Adrenal gland (tissue), 5 donors: ENCODE data around the gene TIFAB.

Experiments
- POLR2A ChIP-seq, 2 donors: fragments of 450-650 bp; IDR thresholded peaks; one replicate each; pipeline ENCODE4 v1.6.1; 2017; ENCODE audit warnings: antibody characterized with exemption in 2 of 2, mild to moderate bottlenecking in 2 of 2, moderate library complexity in 1 of 2
- TF ChIP-seq, protein P1 (sequence below), 6 experiments: fragments of 450-650 bp in 4 of 6; fragments of 200-600 bp in 2 of 6; sonication (generic) in 1 of 6; IDR thresholded peaks; 1 replicate in 5 of 6; 2 replicates in 1 of 6; pipeline versions ENCODE4 v1.5.1 to v1.8.0; 2016 to 2021; ENCODE audit warnings: antibody characterized with exemption in 6 of 6, mild to moderate bottlenecking in 2 of 6, moderate library complexity in 1 of 6
- donor health status: DM: no; HTN: no; CAD: no.

DNA sequence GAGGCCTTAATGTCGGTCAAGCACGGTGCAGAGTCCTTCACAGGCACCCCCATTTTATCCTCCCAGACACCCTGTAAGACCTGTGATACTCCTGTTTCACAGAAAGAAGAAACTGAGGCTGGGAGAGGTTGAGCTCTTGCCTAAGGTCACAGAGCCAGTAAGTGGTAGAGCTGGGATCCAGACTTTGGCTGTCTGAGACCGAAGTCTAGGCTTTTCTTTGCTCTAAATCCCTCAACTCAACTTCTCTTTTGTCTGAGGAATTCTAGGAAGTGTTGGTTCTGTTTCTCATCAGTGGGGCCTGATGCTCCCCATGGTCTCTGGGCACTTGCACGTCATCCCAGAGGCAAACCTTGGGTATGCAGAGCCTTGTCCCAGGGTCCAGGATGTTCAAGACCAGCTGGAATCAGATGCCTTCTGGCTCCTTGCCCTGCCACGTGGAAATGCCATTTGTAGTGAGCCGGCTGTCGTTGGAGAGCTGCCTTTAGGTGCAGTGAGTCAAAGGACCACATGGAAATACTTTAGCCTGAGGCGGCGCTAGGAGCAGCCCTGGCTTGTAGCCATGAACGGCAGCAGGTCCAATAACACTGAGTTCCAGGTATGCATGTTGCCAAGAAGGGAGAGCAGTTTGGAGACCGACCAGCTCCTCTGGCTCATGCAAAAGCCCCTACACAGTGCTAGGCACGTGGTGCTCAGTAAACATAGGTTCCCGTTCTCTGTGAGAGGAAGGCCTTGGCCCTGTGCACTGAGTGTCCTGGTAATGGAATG lies 14.2 kb downstream of the TIFAB start:
- TF ChIP-seq, protein P1, sequence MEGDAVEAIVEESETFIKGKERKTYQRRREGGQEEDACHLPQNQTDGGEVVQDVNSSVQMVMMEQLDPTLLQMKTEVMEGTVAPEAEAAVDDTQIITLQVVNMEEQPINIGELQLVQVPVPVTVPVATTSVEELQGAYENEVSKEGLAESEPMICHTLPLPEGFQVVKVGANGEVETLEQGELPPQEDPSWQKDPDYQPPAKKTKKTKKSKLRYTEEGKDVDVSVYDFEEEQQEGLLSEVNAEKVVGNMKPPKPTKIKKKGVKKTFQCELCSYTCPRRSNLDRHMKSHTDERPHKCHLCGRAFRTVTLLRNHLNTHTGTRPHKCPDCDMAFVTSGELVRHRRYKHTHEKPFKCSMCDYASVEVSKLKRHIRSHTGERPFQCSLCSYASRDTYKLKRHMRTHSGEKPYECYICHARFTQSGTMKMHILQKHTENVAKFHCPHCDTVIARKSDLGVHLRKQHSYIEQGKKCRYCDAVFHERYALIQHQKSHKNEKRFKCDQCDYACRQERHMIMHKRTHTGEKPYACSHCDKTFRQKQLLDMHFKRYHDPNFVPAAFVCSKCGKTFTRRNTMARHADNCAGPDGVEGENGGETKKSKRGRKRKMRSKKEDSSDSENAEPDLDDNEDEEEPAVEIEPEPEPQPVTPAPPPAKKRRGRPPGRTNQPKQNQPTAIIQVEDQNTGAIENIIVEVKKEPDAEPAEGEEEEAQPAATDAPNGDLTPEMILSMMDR (IDR thresholded peaks at IDR 0.05) = no peak
- no peak for TF ChIP-seq POLR2A (IDR thresholded peaks at IDR 0.05)
